SU-DHL-6 (cell line): ENCODE measurements around the gene SUSD3.

Experiments
- H2AFZ ChIP-seq: fragments of 200-600 bp; sonication (generic); 2 replicates; pipeline ENCODE4 v1.6.1; 2014; ENCODE audit warnings: low read depth, mild to moderate bottlenecking, moderate library complexity, mixed read lengths, antibody characterized with exemption, low read length; ENCODE audit not compliant: severe bottlenecking
- H3F3A ChIP-seq: fragments of 200-600 bp; shearing (Covaris generic); 2 replicates; pipeline ENCODE4 v1.6.0; 2016; ENCODE audit warnings: antibody characterized with exemption, mild to moderate bottlenecking; ENCODE audit not compliant: insufficient read depth
- H3K27ac ChIP-seq: fragments of 200-600 bp; sonication (generic); 2 replicates; pipeline ENCODE4 v1.5.1; 2016; ENCODE audit warnings: low read depth, mild to moderate bottlenecking, low read length, moderate library complexity, mixed read lengths
- H3K27me3 ChIP-seq: fragments of 200-600 bp; sonication (generic), shearing (Covaris generic); 2 replicates; pipeline ENCODE4 v1.6.0; 2014; ENCODE audit warnings: mild to moderate bottlenecking, low read length
- H3K36me3 ChIP-seq: fragments of 200-600 bp; sonication (generic); 2 replicates; pipeline ENCODE4 v1.6.1; 2014; ENCODE audit warnings: mild to moderate bottlenecking, low read length, mixed read lengths
- H3K4me2 ChIP-seq: fragments of 300-600, 200-600 bp; shearing (Covaris generic), sonication (generic); 2 replicates; pipeline ENCODE4 v1.6.0; 2014; ENCODE audit warnings: low read length, low read depth, mild to moderate bottlenecking; ENCODE audit not compliant: poor library complexity, severe bottlenecking
- H3K4me3 ChIP-seq: fragments of 200-600 bp; sonication (generic); 2 replicates; pipeline ENCODE4 v1.5.1; 2014; ENCODE audit warnings: antibody characterized with exemption, low read length, mild to moderate bottlenecking, mixed read lengths; ENCODE audit not compliant: insufficient read depth, poor library complexity, severe bottlenecking
- H3K79me2 ChIP-seq: fragments of 200-600 bp; sonication (generic); 2 replicates; pipeline ENCODE4 v1.6.1; 2014; ENCODE audit warnings: mild to moderate bottlenecking, low read length, moderate library complexity; ENCODE audit not compliant: insufficient read depth
- H3K9ac ChIP-seq: fragments of 200-600 bp; sonication (generic); 2 replicates; pipeline ENCODE4 v1.7.0; 2014; ENCODE audit warnings: mild to moderate bottlenecking, low read length
- H3K9me2 ChIP-seq: fragments of 200-600 bp; sonication (generic); replicated peaks from 2 replicates; pipeline ENCODE4 v1.6.1; 2014; ENCODE audit warnings: low read length; ENCODE audit not compliant: insufficient read depth
- H3K9me3 ChIP-seq: fragments of 200-600 bp; sonication (generic); 2 replicates; pipeline ENCODE4 v1.6.1; 2014; ENCODE audit warnings: low read length, mixed read lengths; ENCODE audit not compliant: insufficient read depth
- H4K20me1 ChIP-seq: fragments of 200-600 bp; sonication (generic); 2 replicates; pipeline ENCODE4 v1.6.1; 2014; ENCODE audit warnings: low read depth, mild to moderate bottlenecking, antibody characterized with exemption, low read length, moderate library complexity, mixed read lengths
- CTCF ChIP-seq: fragments of 200-600 bp; sonication (generic); IDR thresholded peaks from one replicate; pipeline ENCODE4 v1.5.1; 2017; ENCODE audit warnings: antibody characterized with exemption, mild to moderate bottlenecking, low read length, moderate library complexity; ENCODE audit not compliant: insufficient read depth, poor library complexity, severe bottlenecking
- EZH2phosphoT487 ChIP-seq: fragments of 200-600 bp; sonication (generic), shearing (Covaris generic); conservative IDR thresholded peaks from 2 replicates; pipeline ENCODE4 v1.6.1; 2018; ENCODE audit warnings: mild to moderate bottlenecking, antibody characterized with exemption, low read length, moderate library complexity, mixed read lengths

SUSD3 gene

GRCh38 chr9:93117924-93118862 is 59.7 kb downstream of the SUSD3 start:
- H3K27ac ChIP-seq: no peak overlapping the region
- H3K9ac ChIP-seq: no peak overlapping the region
- H3K27me3 ChIP-seq: no peaks in the 10 kb centered on the region
- H3K9me2 ChIP-seq: no peaks in the 10 kb centered on the region
- no peaks in the 10 kb centered on the region for H3K36me3 ChIP-seq
- H3K9me3 ChIP-seq: no peaks in the 10 kb centered on the region
- no peak overlapping the region for H3K4me2 ChIP-seq
- H3K4me3 ChIP-seq: no peak overlapping the region
- TF ChIP-seq EZH2phosphoT487 (no peak), CTCF (no peak)
- H3F3A ChIP-seq: no peaks in the 10 kb centered on the region
- H3K79me2 ChIP-seq: no peaks in the 10 kb centered on the region
- no peaks in the 10 kb centered on the region for H4K20me1 ChIP-seq
- H2AFZ ChIP-seq: no peak overlapping the region

DNA sequence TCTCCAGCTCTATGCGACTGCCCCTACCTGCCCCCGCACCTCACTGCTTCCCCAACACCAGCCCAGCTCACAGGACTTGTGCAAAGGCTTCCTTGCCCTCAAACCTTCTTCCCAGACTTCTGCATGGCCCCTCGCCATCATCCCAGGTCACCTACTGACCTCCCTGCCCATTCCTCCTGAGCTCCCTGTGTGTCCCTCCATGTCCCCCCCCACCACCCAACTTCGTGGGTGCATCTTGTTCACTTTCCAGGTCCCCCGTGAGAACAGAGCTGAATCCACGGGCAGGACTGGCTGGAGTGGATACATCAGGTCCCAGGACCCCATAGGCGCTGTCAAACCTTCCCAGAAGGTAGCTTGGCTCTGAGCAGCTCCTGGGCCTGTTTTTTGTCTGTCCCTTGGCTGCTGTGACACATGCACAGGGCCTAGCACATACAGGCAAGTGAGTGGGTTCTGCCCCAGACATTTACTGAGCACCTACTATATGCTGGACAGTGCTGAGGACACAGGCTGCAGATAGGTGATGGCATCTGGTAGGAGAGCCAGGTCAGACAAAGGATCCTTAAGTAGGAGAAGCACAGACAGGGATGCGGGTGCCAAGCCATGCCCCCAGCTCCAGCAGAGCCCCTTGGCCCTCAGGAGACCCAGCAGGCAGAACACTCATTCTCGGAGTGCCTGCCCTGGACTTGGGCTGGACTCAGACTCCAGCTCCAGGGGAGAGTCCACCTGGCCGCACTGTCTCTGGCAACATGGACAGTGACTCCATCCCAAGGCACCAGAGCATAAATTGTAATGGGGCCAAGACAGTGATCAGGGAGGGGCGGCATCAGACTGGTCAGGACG is 60.6 kb downstream of the SUSD3 start:
- Histone ChIP-seq H3K9me2 (no peaks in the 10 kb centered on the region), H3K9me3 (no peaks in the 10 kb centered on the region), H2AFZ (no peak overlapping the region), H3K4me2 (no peak overlapping the region), H3K27me3 (no peaks in the 10 kb centered on the region), H3K4me3 (no peak overlapping the region), H3F3A (no peaks in the 10 kb centered on the region), H3K36me3 (no peaks in the 10 kb centered on the region), H4K20me1 (no peaks in the 10 kb centered on the region), H3K27ac (no peak overlapping the region), H3K9ac (no peak overlapping the region), H3K79me2 (no peaks in the 10 kb centered on the region)
- TF ChIP-seq CTCF (no peak), EZH2phosphoT487 (no peak)

- no peak overlapping the region for H2AFZ ChIP-seq
- no peaks in the 10 kb centered on the region for H3K9me3 ChIP-seq
- H4K20me1 ChIP-seq: no peaks in the 10 kb centered on the region
- H3K9ac ChIP-seq: no peak overlapping the region
- TF ChIP-seq EZH2phosphoT487 (no peak), CTCF (no peak)
- H3K27me3 ChIP-seq: no peaks in the 10 kb centered on the region
- no peaks in the 10 kb centered on the region for H3K79me2 ChIP-seq
- H3F3A ChIP-seq: no peaks in the 10 kb centered on the region
- H3K36me3 ChIP-seq: no peaks in the 10 kb centered on the region
- H3K9me2 ChIP-seq: no peaks in the 10 kb centered on the region
- no peak overlapping the region for H3K27ac ChIP-seq
- no peak overlapping the region for H3K4me3 ChIP-seq
- no peak overlapping the region for H3K4me2 ChIP-seq
These were observed 61.1 kb downstream of the SUSD3 start for GRCh38 chr9:93119703-93119952.
